Renal cortex interstitium (tissue), 15 donors: ENCODE results near the gene TMEM178B. TPM values are rescaled to one million over a fixed set of nuclear protein-coding genes. Genes with fewer than 3 reads are reported as not detected.
"Not testable (repeated sequence)": the region's sequence is repeated elsewhere in the genome, so short reads cannot be mapped to it uniquely, and the experiment has no call there.

Experiments
- DNase-seq, 11 donors: peaks; one replicate each; pipeline ENCODE4 v3.0.0-alpha.2; 2013; ENCODE audit warnings: low read depth in 9 of 11, low spot score in 4 of 11; ENCODE audit errors: extremely low read depth in 1 of 11
- long read RNA-seq, 16 experiments: transcript quantifications; one replicate each; lab custom pipeline, GENCODE V29; 2026
- polyA plus RNA-seq, 3 donors: library from polyadenylated mRNA; unstranded; fragments of 120-200 nt; gene quantifications; one replicate each; pipeline ENCODE4 v1.2.1, GENCODE V29; 2013; ENCODE audit not compliant: insufficient read length in 3 of 3

The TMEM178B gene
- polyA plus RNA-seq = under 1 TPM; 0.27 to 0.39 (median 0.36) TPM
- long read RNA-seq, donor 1 = 0 reads
- long read RNA-seq, donor 2 = 0 reads
- long read RNA-seq, donor 3 = 0 reads
- long read RNA-seq, donor 4 = 0 reads
- long read RNA-seq, donor 5 = 0 reads
- long read RNA-seq, donor 6 = 0 reads
- long read RNA-seq, donor 7 = 0 reads
- long read RNA-seq, donor 8 = 0 reads
- long read RNA-seq, donor 9 = 0 reads
- long read RNA-seq, donor 10 = 0 reads
- long read RNA-seq, donor 11 = 0 reads
- long read RNA-seq, donor 12 = 0 reads
- long read RNA-seq, donor 13 = 0 reads
- long read RNA-seq, donor 14 = 0 reads
- long read RNA-seq, donor 15 = 0 reads
- long read RNA-seq, donor 16 = 0 reads

- DNase-seq = no peak
Measured at GRCh38 chr7:141073641-141074161, at the start of gene TMEM178B. TSS of gene TMEM178B (plus strand) at chr7:141074064.

- DNase-seq = no peak
Measured at GRCh38 chr7:141024668-141025067, 49.2 kb upstream of the TMEM178B start.

- DNase-seq = no peak
Measured at GRCh38 chr7:141027043-141027442, 46.8 kb upstream of the TMEM178B start.

GRCh38 chr7:141028767-141029166 lies 45.1 kb upstream of the TMEM178B start:
- no peak for DNase-seq

- not testable (repeated sequence) for DNase-seq
Measured at GRCh38 chr7:141032539-141033323, 41.1 kb upstream of the TMEM178B start.

- not testable (repeated sequence) for DNase-seq
Measured at GRCh38 chr7:141038100-141038499, 35.8 kb upstream of the TMEM178B start.

- no peak for DNase-seq
Measured at GRCh38 chr7:141039376-141039775, 34.5 kb upstream of the TMEM178B start.

GRCh38 chr7:141042222-141043193 lies 31.4 kb upstream of the TMEM178B start:
- no peak for DNase-seq

GRCh38 chr7:141043616-141044015 lies 30.2 kb upstream of the TMEM178B start:
- DNase-seq = no peak

- DNase-seq = no peak
Measured at GRCh38 chr7:141045126-141045841, 28.6 kb upstream of the TMEM178B start.

- DNase-seq = no peak
Measured at GRCh38 chr7:141045842-141046620, 27.8 kb upstream of the TMEM178B start.

GRCh38 chr7:141053626-141054025 lies 20.2 kb upstream of the TMEM178B start:
- DNase-seq = no peak

- DNase-seq = no peak
Measured at GRCh38 chr7:141055146-141055545, 18.7 kb upstream of the TMEM178B start.

GRCh38 chr7:141057788-141058187 lies 16.1 kb upstream of the TMEM178B start:
- no peak for DNase-seq

- not testable (repeated sequence) for DNase-seq
Measured at GRCh38 chr7:141067856-141068255, 6.0 kb upstream of the TMEM178B start.

- no peak for DNase-seq
Measured at GRCh38 chr7:141071260-141071854, 2.5 kb upstream of the TMEM178B start.

- DNase-seq = no peak
Measured at GRCh38 chr7:141071855-141072547, 1.9 kb upstream of the TMEM178B start.
